OCI-LY7 (cell line): Measurements from ENCODE around the gene SPON1.

Experiments
- CTCF ChIP-seq: fragments of 200-600 bp; sonication (generic); conservative IDR thresholded peaks from 2 replicates; pipeline ENCODE4 v1.5.1; 2014; ENCODE audit warnings: mild to moderate bottlenecking, antibody characterized with exemption, low read length, moderate library complexity, mixed read lengths
- EZH2phosphoT487 ChIP-seq: fragments of 200-600 bp; sonication (generic); IDR thresholded peaks from 2 replicates; pipeline ENCODE4 v1.6.1; 2018; ENCODE audit warnings: low read depth, borderline replicate concordance, mild to moderate bottlenecking, mixed run types, antibody characterized with exemption, low read length, moderate library complexity, mixed read lengths

GRCh38 chr11:14229472-14229871 is 266.9 kb downstream of the SPON1 start:
- TF ChIP-seq CTCF (no peak), EZH2phosphoT487 (no peak)
